SU-DHL-6 (cell line): ENCODE measurements around the gene SORCS2.

Experiments used
- CTCF ChIP-seq: fragments of 200-600 bp; sonication (generic); IDR thresholded peaks from one replicate; pipeline ENCODE4 v1.5.1; 2017; ENCODE audit warnings: antibody characterized with exemption, mild to moderate bottlenecking, low read length, moderate library complexity; ENCODE audit not compliant: insufficient read depth, poor library complexity, severe bottlenecking
- EZH2phosphoT487 ChIP-seq: fragments of 200-600 bp; sonication (generic), shearing (Covaris generic); conservative IDR thresholded peaks from 2 replicates; pipeline ENCODE4 v1.6.1; 2018; ENCODE audit warnings: mild to moderate bottlenecking, antibody characterized with exemption, low read length, moderate library complexity, mixed read lengths

DNA sequence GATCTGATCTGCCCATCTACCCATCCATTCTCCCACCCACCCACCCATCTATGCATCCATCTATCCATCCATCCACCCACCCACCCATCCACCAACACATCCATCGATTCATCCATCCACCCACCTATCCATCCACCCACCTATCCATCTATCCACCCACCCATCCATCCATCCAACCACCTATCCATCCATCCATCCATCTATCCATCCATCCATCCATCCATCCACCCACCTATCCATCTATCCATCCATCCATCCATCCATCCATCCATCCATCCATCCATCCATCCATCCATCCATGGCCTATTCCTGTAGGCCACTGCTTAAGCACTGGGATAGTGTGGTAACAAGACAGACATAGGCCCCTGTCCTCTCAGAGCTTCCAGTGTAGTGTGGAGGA lies 69.8 kb downstream of the SORCS2 start:
- TF ChIP-seq CTCF (no peak), EZH2phosphoT487 (no peak)
